ENCODE results near the gene GLS. TPM values are rescaled to one million over a fixed set of nuclear protein-coding genes. Genes with fewer than 3 reads are reported as not detected.
A peak's percentile ranks its signal among the peaks of the same experiment; 100 is the strongest.
"Not testable (repeated sequence)": the region's sequence is repeated elsewhere in the genome, so short reads cannot be mapped to it uniquely, and the experiment has no call there.

The GLS gene
- total and polyA plus RNA-seq, 2 donors (not counting 1 experiment from before 2014, with no cell fraction given), result 123 to 192 TPM

DNA sequence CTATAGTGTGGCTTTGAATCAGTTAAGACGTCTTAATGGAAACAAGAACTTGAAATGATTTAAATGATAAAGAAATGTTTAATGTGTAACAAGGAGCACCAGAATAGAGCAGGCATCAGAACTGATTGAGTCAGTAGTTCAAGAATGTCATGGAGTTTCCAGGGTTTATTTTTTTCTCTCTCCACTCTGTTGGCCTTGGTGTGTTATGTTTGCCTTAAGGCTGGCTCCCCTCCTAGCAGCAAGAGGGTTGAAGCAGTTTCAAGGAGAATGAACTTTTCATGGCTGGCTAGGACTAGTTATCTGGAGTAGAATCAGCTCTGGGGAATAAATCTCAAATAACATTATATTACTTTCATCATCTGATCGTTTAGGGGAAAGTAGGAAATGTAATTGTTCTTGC lies 13.4 kb upstream of the GLS start:
- TF ChIP-seq, protein P1, sequence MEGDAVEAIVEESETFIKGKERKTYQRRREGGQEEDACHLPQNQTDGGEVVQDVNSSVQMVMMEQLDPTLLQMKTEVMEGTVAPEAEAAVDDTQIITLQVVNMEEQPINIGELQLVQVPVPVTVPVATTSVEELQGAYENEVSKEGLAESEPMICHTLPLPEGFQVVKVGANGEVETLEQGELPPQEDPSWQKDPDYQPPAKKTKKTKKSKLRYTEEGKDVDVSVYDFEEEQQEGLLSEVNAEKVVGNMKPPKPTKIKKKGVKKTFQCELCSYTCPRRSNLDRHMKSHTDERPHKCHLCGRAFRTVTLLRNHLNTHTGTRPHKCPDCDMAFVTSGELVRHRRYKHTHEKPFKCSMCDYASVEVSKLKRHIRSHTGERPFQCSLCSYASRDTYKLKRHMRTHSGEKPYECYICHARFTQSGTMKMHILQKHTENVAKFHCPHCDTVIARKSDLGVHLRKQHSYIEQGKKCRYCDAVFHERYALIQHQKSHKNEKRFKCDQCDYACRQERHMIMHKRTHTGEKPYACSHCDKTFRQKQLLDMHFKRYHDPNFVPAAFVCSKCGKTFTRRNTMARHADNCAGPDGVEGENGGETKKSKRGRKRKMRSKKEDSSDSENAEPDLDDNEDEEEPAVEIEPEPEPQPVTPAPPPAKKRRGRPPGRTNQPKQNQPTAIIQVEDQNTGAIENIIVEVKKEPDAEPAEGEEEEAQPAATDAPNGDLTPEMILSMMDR (conservative IDR thresholded peaks at IDR 0.05 in 1 of 2, IDR thresholded peaks at IDR 0.05 in 1 of 2; ENCODE audit: low read depth in 1 of 2, low read length in 2 of 2), result no peak
- TF ChIP-seq EZH2 (IDR thresholded peaks at IDR 0.05; ENCODE audit: low read length, missing control alignments), result no peak
- H3K9me3 ChIP-seq (ENCODE audit: control insufficient read depth, insufficient read depth, low read depth, low read length), result no peaks in the 10 kb centered on the region
- H3K27ac ChIP-seq (ENCODE audit: insufficient read depth, low read length), result peak overlapping the region; percentile 20
- H3K36me3 ChIP-seq (ENCODE audit: control insufficient read depth, insufficient read depth, low read length), result no peaks in the 10 kb centered on the region
- peak; percentile 72 to 82 for DNase-seq (ENCODE audit: low read depth in 2 of 2)
- no peak overlapping the region for H3K9ac ChIP-seq (ENCODE audit: insufficient read depth, low read length)
- no peaks in the 10 kb centered on the region for H3K79me2 ChIP-seq (ENCODE audit: control insufficient read depth, insufficient read depth, low read length)
- peaks cover 4% of the 10 kb centered on the region for H3K4me1 ChIP-seq (ENCODE audit: control insufficient read depth, extremely low read depth, insufficient read depth, low read length)
- H3K27me3 ChIP-seq (ENCODE audit: control insufficient read depth, insufficient read depth, low read length), result no peaks in the 10 kb centered on the region
- no peaks in the 10 kb centered on the region for H4K20me1 ChIP-seq (ENCODE audit: control insufficient read depth, extremely low read depth, insufficient read depth, low read length)
- no peak overlapping the region for H2AFZ ChIP-seq (ENCODE audit: low read length)
- no peak overlapping the region for H3K4me3 ChIP-seq (replicated peaks in 1 of 4; ENCODE audit: control extremely low read depth in 1 of 4, insufficient read depth in 1 of 4, low read depth in 3 of 4, low read length in 4 of 4)
- peak overlapping the region; percentile 37 for H3K4me2 ChIP-seq (ENCODE audit: extremely low read depth, insufficient read depth, low read length)

DNA sequence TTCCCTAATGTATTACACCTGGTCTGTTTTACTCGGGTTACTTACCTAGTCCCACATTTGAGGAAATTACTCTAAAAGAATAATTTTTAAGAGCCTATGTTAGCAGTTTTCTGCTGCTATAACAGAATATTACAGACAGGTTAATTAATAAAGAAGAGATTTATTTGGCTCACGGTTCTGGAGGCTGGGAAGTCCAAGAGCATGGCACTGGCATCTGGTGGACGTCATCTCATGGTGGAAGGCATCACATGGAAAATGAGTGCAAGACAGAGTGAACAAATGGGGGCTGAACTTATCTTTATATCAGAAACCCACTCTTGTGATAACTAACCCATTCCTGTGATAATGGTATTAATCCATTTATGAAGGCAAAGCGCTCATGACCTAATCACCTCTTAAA lies 12.8 kb upstream of the GLS start:
- Histone ChIP-seq H3K9me3 (ENCODE audit: control insufficient read depth, insufficient read depth, low read depth, low read length) (no peaks in the 10 kb centered on the region), H3K4me2 (ENCODE audit: extremely low read depth, insufficient read depth, low read length) (peak overlapping the region; percentile 9), H3K9ac (ENCODE audit: insufficient read depth, low read length) (no peak overlapping the region), H2AFZ (ENCODE audit: low read length) (no peak overlapping the region), H3K4me1 (ENCODE audit: control insufficient read depth, extremely low read depth, insufficient read depth, low read length) (peaks cover 4% of the 10 kb centered on the region), H3K4me3 (replicated peaks in 1 of 4; ENCODE audit: control extremely low read depth in 1 of 4, insufficient read depth in 1 of 4, low read depth in 3 of 4, low read length in 4 of 4) (no peak overlapping the region), H3K27me3 (ENCODE audit: control insufficient read depth, insufficient read depth, low read length) (no peaks in the 10 kb centered on the region), H3K79me2 (ENCODE audit: control insufficient read depth, insufficient read depth, low read length) (no peaks in the 10 kb centered on the region), H3K27ac (ENCODE audit: insufficient read depth, low read length) (no peak overlapping the region), H4K20me1 (ENCODE audit: control insufficient read depth, extremely low read depth, insufficient read depth, low read length) (no peaks in the 10 kb centered on the region), H3K36me3 (ENCODE audit: control insufficient read depth, insufficient read depth, low read length) (no peaks in the 10 kb centered on the region)
- no peak for TF ChIP-seq EZH2 (IDR thresholded peaks at IDR 0.05; ENCODE audit: low read length, missing control alignments)
- TF ChIP-seq, protein P1 (conservative IDR thresholded peaks at IDR 0.05 in 1 of 2, IDR thresholded peaks at IDR 0.05 in 1 of 2; ENCODE audit: low read depth in 1 of 2, low read length in 2 of 2), result no peak
- DNase-seq (ENCODE audit: low read depth in 2 of 2), result no peak

DNA sequence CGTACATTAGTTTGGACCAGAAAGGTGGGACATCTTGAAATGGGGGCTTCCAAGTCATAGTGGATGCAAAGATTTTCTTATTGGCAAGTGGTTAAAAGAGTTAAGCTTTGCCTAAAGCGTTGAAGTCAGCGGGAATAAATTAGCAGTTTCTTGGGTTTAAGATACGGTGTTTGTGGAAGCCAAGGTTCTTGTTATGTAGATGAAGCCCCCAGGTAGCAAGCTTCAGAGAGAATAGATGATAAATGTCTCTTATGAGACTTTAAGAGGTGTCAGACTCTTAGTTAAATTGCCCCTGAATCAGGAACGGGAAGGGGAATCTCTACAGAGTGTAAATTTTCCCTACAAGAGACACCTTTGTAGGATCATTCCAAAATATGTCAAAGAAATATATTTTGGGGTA lies 10.9 kb upstream of the GLS start:
- no peak for TF ChIP-seq EZH2 (IDR thresholded peaks at IDR 0.05; ENCODE audit: low read length, missing control alignments)
- TF ChIP-seq, protein P1 (conservative IDR thresholded peaks at IDR 0.05 in 1 of 2, IDR thresholded peaks at IDR 0.05 in 1 of 2; ENCODE audit: low read depth in 1 of 2, low read length in 2 of 2), result no peak
- H3K4me1 ChIP-seq (ENCODE audit: control insufficient read depth, extremely low read depth, insufficient read depth, low read length), result no peaks in the 10 kb centered on the region
- H3K36me3 ChIP-seq (ENCODE audit: control insufficient read depth, insufficient read depth, low read length), result no peaks in the 10 kb centered on the region
- no peak overlapping the region for H3K4me2 ChIP-seq (ENCODE audit: extremely low read depth, insufficient read depth, low read length)
- H3K4me3 ChIP-seq (replicated peaks in 1 of 4; ENCODE audit: control extremely low read depth in 1 of 4, insufficient read depth in 1 of 4, low read depth in 3 of 4, low read length in 4 of 4), result no peak overlapping the region
- H3K9me3 ChIP-seq (ENCODE audit: control insufficient read depth, insufficient read depth, low read depth, low read length), result no peaks in the 10 kb centered on the region
- H2AFZ ChIP-seq (ENCODE audit: low read length), result no peak overlapping the region
- H3K27me3 ChIP-seq (ENCODE audit: control insufficient read depth, insufficient read depth, low read length), result no peaks in the 10 kb centered on the region
- H4K20me1 ChIP-seq (ENCODE audit: control insufficient read depth, extremely low read depth, insufficient read depth, low read length), result no peaks in the 10 kb centered on the region
- H3K27ac ChIP-seq (ENCODE audit: insufficient read depth, low read length), result no peak overlapping the region
- no peak overlapping the region for H3K9ac ChIP-seq (ENCODE audit: insufficient read depth, low read length)
- H3K79me2 ChIP-seq (ENCODE audit: control insufficient read depth, insufficient read depth, low read length), result no peaks in the 10 kb centered on the region
- no peak for DNase-seq (ENCODE audit: low read depth in 2 of 2)

DNA sequence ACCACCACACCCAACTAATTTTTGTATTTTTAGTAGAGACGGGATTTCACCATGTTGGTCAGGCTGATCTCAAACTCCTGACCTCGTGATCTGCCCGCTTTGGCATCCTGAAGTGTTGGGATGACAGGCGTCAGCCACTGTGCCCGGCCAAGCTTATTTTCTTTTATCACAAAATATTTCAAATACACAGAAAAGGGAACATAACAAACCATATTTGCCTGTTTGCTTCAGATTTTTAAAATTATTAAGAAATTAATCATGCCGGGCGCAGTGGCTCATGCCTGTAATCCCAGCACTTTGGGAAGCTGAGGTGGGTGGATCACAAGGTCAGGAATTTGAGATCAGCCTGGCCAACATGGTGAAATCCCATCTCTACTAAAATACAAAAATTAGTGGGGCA lies 7.2 kb upstream of the GLS start:
- not testable (repeated sequence) for H3K4me2 ChIP-seq (ENCODE audit: extremely low read depth, insufficient read depth, low read length); H2AFZ ChIP-seq (ENCODE audit: low read length); H3K27ac ChIP-seq (ENCODE audit: insufficient read depth, low read length); H3K27me3 ChIP-seq (ENCODE audit: control insufficient read depth, insufficient read depth, low read length); H3K9me3 ChIP-seq (ENCODE audit: control insufficient read depth, insufficient read depth, low read depth, low read length); H3K4me3 ChIP-seq (replicated peaks in 1 of 4; ENCODE audit: control extremely low read depth in 1 of 4, insufficient read depth in 1 of 4, low read depth in 3 of 4, low read length in 4 of 4); H3K9ac ChIP-seq (ENCODE audit: insufficient read depth, low read length); DNase-seq (ENCODE audit: low read depth in 2 of 2); H4K20me1 ChIP-seq (ENCODE audit: control insufficient read depth, extremely low read depth, insufficient read depth, low read length); H3K79me2 ChIP-seq (ENCODE audit: control insufficient read depth, insufficient read depth, low read length); H3K36me3 ChIP-seq (ENCODE audit: control insufficient read depth, insufficient read depth, low read length); H3K4me1 ChIP-seq (ENCODE audit: control insufficient read depth, extremely low read depth, insufficient read depth, low read length)
